H1 (cell line): ENCODE results near the gene LPP. TPM values are rescaled to one million over a fixed set of nuclear protein-coding genes. Genes with fewer than 3 reads are reported as not detected.

ENCODE experiments used
- ASH2L ChIP-seq: fragments of 200-600, 300-600 bp; sonication (generic); IDR thresholded peaks from one replicate; pipeline ENCODE4 v1.7.1; 2017; ENCODE audit warnings: low read length
- BCL11A ChIP-seq, 2 experiments: IDR thresholded peaks; one replicate each; pipeline ENCODE4 v1.6.1; 2011; ENCODE audit warnings: low read depth in 2 of 2, low read length in 2 of 2, mild to moderate bottlenecking in 2 of 2
- CBX8 ChIP-seq: fragments of 300-800, 300-1000 bp; sonication (generic); IDR thresholded peaks from 2 replicates; pipeline ENCODE4 v1.7.1; 2016; ENCODE audit warnings: low read depth, low read length, borderline replicate concordance
- polyA plus RNA-seq, 7 experiments: library from polyadenylated mRNA; depleted of rRNA in 3 of 7; stranded (reverse) in 5 of 7; unstranded in 2 of 7; fragments of >200 nt in 5 of 7; fragments of 200-250 nt in 2 of 7; gene quantifications; 1 replicate in 5 of 7; 2 replicates in 1 of 7; 4 replicates in 1 of 7; pipeline versions ENCODE4 v1.2.1 to v1.2.3, GENCODE V29; 2011 to 2013; ENCODE audit warnings: missing spikeins in 2 of 7, mixed read lengths in 2 of 7
- total RNA-seq: library from RNA; stranded (reverse); fragmentation: NEBNext Ultra II Directional; extraction: Animal tissue kit (Norgen Biotek cat#: 25700); gene quantifications from 2 replicates; pipeline ENCODE4 v1.2.1, GENCODE V29; 2021

Gene LPP
- total and polyA plus RNA-seq, 2 of the 8 experiments (the other 6 are each of a cell fraction or from before 2014, with no cell fraction given), result 10.0 to 53.3 TPM

DNA sequence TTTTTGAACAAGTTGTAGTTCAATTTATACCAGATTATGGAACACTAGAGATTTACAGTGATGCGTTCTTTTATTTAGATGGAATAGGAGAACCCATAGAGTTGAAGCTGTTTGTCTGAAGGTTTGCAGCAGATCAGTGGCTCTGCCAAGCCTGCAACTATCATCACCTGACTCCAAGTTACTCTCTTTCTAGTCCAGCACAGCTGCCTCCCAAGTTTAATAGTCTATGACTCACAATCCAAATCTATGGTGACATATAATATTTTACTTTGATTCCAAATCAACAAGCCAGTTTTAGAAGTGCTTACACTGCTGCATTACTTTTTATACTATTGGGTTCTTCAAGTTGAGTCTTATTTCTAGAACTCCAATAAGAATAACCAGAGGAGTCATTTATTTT is 400.4 kb downstream of the LPP start (continued):
- TF ChIP-seq CBX8, result no peak
- TF ChIP-seq ASH2L, result no peak
- TF ChIP-seq BCL11A (IDR thresholded peaks at IDR 0.05; ENCODE audit: low read depth in 2 of 2, low read length in 2 of 2), result no peak
